Retina (tissue), 1 donor: Measurements from ENCODE around the gene APP.

ENCODE experiments used
- DNase-seq: peaks from one replicate; pipeline ENCODE4 v3.0.0-alpha.2; 2016

APP gene

GRCh38 chr21:26125433-26126167 lies 45.0 kb downstream of the APP start:
- no peak for DNase-seq

- DNase-seq: no peak
Observed at GRCh38 chr21:26124896-26125295, 45.7 kb downstream of the APP start.

DNA sequence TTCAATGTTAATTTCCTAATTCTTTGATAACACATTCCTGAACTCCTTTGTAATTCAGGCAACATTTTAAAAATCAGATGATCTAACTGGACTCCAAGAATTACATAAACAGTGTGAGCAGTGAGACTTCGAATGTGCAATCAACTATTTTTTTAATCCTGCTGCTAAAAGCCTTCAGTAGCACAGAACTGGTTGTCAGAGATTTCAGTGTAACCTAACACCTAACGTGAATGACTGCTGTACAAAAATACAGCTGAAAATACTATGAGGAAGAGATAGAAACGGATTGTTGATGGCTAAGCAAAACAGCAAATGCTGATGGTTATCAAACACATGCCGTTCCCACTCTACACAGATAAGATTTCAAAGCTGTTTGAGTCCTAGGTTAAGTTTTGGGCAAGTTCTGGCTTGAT lies 46.1 kb downstream of the APP start:
- no peak for DNase-seq

GRCh38 chr21:26123012-26123411 lies 47.6 kb downstream of the APP start:
- no peak for DNase-seq

GRCh38 chr21:26120828-26121227 lies 49.7 kb downstream of the APP start:
- no peak for DNase-seq

- DNase-seq: no peak
Observed at GRCh38 chr21:26119906-26120305, 50.7 kb downstream of the APP start.

GRCh38 chr21:26118938-26119540 lies 51.5 kb downstream of the APP start:
- no peak for DNase-seq

DNA sequence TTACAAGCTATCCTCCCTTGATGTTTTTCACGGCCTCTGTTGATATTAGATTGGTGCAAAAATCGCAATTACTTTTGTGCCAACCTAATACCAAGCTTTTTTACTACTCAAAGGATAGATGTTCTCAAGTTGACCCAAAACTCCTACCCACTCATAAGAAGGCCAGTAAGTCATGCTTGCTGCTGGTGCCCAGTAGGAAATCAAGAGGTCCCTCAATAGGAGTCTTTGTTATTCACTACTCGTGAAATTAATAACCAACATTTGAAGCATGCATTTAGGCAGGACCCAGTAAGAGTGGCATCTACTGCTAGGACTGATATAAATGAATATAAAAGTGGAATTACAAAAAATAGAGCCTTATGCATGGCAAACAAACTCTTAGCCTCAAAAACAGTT lies 52.6 kb downstream of the APP start:
- DNase-seq: no peak

- DNase-seq: no peak
Observed at GRCh38 chr21:26117324-26117971, 53.1 kb downstream of the APP start.

DNA sequence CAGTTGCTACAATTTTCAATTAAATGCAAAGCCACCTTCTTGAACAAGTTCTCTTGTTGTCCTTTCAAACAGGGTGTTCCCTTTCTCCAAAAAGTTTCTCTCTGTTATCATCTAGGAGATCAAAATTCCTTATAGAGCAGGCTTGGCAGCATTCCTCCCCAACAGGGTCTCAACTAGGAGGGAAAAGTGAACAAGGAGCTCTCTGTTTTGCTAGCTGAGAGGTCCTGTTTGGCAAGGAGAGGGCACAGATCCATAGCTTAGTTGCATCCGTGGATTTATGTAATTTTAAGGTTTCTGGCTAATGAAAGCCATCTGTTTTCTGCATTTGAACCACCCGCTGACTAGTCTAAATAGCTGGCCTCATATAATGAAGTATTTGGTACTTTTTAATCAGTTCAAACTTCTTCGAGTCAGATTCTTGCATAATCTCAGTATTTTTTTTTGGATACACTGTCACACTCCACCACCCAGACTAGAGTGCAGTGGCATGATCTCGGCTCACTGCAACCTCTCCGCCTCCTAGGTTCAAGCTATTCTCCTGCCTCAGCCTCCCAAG lies 54.0 kb downstream of the APP start:
- peak; percentile 31 for DNase-seq

DNA sequence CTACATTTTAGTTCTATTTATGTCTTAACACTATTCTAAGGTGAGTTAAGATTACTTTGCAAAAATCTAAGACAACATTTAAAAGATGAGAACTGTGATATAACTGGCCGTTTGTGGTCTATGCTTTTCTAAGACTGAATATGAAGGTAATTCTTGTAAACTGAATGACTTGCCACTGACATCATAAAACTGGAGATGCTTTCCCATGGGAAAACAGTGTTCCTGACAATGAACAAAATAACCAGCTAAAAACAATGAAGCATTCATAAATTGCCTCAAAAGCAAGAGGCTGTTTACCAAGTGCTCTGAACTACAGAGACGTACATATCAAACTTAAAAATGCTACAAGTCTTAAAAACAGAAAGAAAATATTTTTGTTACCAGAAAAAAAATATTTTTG lies 54.7 kb downstream of the APP start:
- peak; percentile 21 for DNase-seq

- DNase-seq: peak; percentile 40
Observed at GRCh38 chr21:26115305-26115704, 55.3 kb downstream of the APP start.

DNA sequence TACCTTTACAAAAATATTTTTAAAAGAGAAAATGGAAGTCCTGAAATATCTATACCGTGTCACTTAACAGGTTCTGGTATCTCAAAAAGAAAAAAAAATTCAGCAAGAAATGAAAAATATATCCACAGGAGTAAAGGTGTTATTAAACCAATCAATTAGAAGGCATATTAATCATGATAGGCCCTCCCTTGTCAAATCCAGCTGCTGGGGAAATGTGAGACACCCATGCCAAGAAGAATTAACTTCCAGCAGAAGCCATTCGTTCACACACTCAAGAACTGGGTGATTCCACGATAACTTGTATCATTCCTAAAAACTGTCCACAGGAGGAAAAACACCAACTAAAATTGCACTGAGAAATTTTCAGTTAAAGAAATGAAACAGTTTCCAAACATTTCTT lies 57.6 kb downstream of the APP start:
- no peak for DNase-seq

GRCh38 chr21:26112127-26112742 lies 58.3 kb downstream of the APP start:
- DNase-seq: no peak

- DNase-seq: no peak
Observed at GRCh38 chr21:26110715-26111114, 59.9 kb downstream of the APP start.

DNA sequence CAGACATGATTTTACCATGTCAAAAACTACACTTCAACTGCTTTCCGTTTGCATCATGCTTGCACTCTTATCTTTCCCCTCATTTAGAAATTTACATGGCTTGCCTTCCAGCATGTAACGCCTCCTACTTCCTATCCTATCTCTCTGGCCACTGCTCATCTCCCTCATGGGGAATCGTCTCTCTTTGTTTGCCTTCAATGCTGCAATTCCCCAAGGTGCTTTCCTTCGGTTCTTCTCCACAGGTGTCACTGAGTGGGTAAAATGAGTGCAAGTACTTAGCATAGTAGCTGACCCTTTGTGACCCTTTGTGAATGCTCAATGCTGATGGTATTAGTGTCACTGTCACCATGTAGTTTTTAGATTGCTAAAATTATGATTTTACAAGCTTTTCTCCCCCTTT lies 63.1 kb downstream of the APP start:
- no peak for DNase-seq

- no peak for DNase-seq
Observed at GRCh38 chr21:26106562-26106961, 64.0 kb downstream of the APP start.

GRCh38 chr21:26105819-26106218 lies 64.8 kb downstream of the APP start:
- DNase-seq: no peak

DNA sequence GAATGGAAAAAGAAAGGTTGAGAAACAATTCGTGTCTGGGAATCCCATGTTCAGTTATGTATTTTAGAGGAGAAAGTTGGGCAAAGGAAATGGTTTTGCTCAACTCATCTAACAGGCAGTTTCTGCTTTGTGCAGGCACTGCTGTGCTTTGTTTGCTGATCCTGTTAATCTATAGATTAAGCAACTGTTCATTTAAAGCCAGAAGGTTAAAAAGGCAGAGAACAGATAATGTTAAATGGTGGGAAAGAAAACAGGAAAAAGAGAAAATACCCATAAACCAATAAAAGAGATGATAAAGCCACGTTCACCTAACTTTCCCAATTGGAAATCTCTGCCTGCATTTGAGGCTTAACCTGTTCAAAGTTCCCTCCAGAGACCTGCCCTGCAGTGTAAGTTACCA lies 70.0 kb downstream of the APP start:
- no peak for DNase-seq

- no peak for DNase-seq
Observed at GRCh38 chr21:26099610-26100219, 70.9 kb downstream of the APP start.

DNA sequence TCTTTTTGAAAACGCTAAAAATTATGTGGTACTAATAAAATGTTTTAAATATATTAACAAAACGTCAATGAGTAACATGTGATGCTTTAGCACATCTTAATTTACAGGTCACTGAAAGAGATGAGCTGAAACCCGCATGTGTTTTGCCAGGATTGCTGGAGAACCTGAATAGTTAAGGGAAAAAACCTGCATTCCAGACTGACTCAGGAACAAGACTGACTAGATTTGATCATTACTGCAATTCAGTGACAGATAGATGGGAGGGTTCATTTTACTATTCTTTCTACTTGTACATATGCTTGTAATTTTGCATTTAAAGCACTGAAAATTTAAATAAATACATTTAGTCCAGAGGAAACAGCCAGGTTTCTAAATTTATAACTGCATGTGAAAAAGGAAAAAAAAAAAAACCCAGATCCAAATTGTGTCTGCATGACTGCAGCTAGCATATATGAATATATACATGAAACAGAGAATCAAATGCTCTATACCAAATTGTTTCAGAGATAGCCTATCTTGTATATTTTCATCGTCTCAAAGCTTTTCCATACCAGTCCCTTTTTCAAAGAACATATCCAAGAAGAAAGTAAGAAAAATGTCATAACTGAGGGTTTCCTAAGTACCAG lies 71.7 kb downstream of the APP start:
- DNase-seq: no peak

DNA sequence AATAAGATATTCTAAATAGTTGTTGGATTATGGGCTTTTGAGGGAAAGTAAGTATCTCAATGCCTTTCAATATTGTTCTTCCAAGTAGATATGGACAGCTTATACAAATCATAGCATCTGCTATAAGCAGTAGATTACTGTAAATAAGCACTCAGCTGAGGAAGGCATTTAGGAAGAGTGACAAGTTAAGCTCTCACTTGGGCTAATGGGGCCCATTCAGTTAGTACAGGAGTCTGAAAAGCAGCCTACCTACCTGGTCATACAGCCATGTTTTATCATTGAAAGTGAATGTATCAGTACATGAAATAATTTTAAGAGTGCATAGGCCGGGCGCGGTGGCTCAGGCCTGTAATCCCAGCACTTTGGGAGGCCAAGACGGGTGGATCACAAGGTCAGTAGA lies 73.1 kb downstream of the APP start:
- DNase-seq: no peak
